GM19025 (cell line): ENCODE data around the gene KRTAP4-6.
"Not testable (repeated sequence)": the region's sequence is repeated elsewhere in the genome, so short reads cannot be mapped to it uniquely, and the experiment has no call there.

Experiments
- ATAC-seq: cut with Tn5 transposase; IDR thresholded peaks from one replicate; pipeline ENCODE4 v1.9.1; 2021; ENCODE audit warnings: mild to moderate bottlenecking, low read depth, moderate library complexity; ENCODE audit not compliant: unreplicated experiment

The KRTAP4-6 gene

GRCh38 chr17:41111151-41111885 lies 29.0 kb downstream of the KRTAP4-6 start:
- no peak for ATAC-seq

GRCh38 chr17:41108728-41109386 lies 31.5 kb downstream of the KRTAP4-6 start:
- not testable (repeated sequence) for ATAC-seq

- no peak for ATAC-seq
These were observed 32.3 kb downstream of the KRTAP4-6 start for GRCh38 chr17:41107941-41108450.

GRCh38 chr17:41105347-41105746 lies 35.0 kb downstream of the KRTAP4-6 start, which contains the start of gene KRTAP4-9:
TSS of gene KRTAP4-9 (plus strand) at chr17:41105389. CDS start at chr17:41105389, 0 bp downstream.
- not testable (repeated sequence) for ATAC-seq

- ATAC-seq: not testable (repeated sequence)
These were observed 35.8 kb downstream of the KRTAP4-6 start for GRCh38 chr17:41104386-41105038.

GRCh38 chr17:41103896-41104295 lies 36.4 kb downstream of the KRTAP4-6 start:
- ATAC-seq: no peak

- no peak for ATAC-seq
These were observed 38.6 kb downstream of the KRTAP4-6 start, which contains the start of gene KRTAP4-16 for GRCh38 chr17:41101586-41102259. TSS of gene KRTAP4-16 (minus strand) at chr17:41102209. CDS start at chr17:41102209, 0 bp downstream.

- not testable (repeated sequence) for ATAC-seq
These were observed 40.5 kb downstream of the KRTAP4-6 start for GRCh38 chr17:41099682-41100480.

- no peak for ATAC-seq
These were observed 41.9 kb downstream of the KRTAP4-6 start for GRCh38 chr17:41098481-41098880.

- ATAC-seq: no peak
These were observed 42.3 kb downstream of the KRTAP4-6 start, which contains the start of gene KRTAP4-8 for GRCh38 chr17:41098042-41098441. TSS of gene KRTAP4-8 (minus strand) at chr17:41098142. CDS start at chr17:41098084, 58 bp downstream.

- no peak for ATAC-seq
These were observed 44.3 kb downstream of the KRTAP4-6 start for GRCh38 chr17:41096055-41096454.
